GOT3 (cell line): ENCODE results near the gene SERPINF2.
"Not testable (repeated sequence)": the region's sequence is repeated elsewhere in the genome, so short reads cannot be mapped to it uniquely, and the experiment has no call there.

Experiments used
- DNase-seq: peaks from one replicate; lab custom pipeline; 2025; ENCODE audit warnings: mixed read lengths; lab: John Stamatoyannopoulos, UW

The SERPINF2 gene

GRCh38 chr17:1789936-1790335 is 47.3 kb downstream of the SERPINF2 start:
- no peak for DNase-seq

GRCh38 chr17:1792495-1793446 is 50.1 kb downstream of the SERPINF2 start:
- DNase-seq = no peak

GRCh38 chr17:1793447-1793806 is 50.8 kb downstream of the SERPINF2 start:
- DNase-seq = no peak

GRCh38 chr17:1796800-1797199 is 54.1 kb downstream of the SERPINF2 start:
- DNase-seq = no peak

- no peak for DNase-seq
Observed at GRCh38 chr17:1797323-1797722, 54.7 kb downstream of the SERPINF2 start.

- not testable (repeated sequence) for DNase-seq
Observed at GRCh38 chr17:1797846-1798245, 55.2 kb downstream of the SERPINF2 start.

- DNase-seq = no peak
Observed at GRCh38 chr17:1800240-1800639, 57.6 kb downstream of the SERPINF2 start.

GRCh38 chr17:1800712-1801111 is 58.0 kb downstream of the SERPINF2 start:
- no peak for DNase-seq

GRCh38 chr17:1802429-1802828 is 59.8 kb downstream of the SERPINF2 start:
- no peak for DNase-seq

GRCh38 chr17:1803280-1803679 is 60.6 kb downstream of the SERPINF2 start:
- no peak for DNase-seq
